ENCODE results near the gene SLC25A53. TPM values are rescaled to one million over a fixed set of nuclear protein-coding genes. Genes with fewer than 3 reads are reported as not detected.

Gene SLC25A53
- total and polyA plus RNA-seq, 10 of the 15 experiments (the other 5 are each of a cell fraction or from before 2014, with no cell fraction given), result 4.1 to 11.4 (median 7.6) TPM

DNA sequence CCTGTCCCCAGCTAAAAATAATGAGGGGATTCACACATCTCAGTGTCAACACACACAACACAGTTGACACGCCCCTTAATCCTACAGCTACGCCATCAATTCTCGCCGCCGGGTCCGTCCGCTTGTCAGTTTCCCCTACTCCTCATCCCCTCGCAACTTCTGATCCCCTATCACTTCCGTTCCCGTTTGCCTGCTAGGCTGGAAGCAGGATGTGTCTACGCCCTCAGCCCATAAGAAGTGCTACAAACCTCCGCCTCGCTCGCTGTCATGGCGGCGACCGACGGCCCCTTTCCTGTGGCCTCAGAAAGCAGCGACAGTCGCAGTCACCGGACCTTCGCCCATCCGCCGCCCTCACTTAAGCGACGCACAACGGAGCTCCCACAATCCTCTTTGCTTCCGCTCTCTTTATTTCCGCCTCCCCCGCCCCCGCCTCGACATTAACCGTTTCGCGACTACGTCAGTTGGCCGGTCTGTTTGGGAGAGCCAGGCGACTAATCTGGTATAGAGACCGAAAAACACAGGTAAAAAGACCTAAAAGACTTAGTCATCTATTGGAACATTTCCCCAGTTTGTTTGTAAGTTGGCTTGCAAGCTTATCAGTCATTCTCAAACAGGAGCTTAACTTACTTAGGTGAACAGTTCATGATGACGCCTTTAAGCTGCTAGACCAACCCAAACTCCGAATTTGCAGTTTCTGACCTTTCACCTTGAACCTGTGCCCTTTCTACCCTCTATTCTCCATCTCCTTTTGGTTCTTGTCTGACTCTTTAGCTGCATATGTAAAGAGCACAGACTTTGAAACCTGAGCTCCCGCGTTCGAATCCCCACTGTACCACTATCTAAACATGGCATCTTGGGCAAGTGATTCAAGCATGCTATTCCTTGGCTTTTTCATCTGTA is at the start of gene SLC25A53 (continued):
- TF ChIP-seq ATF7 (IDR thresholded peaks at IDR 0.05; ENCODE audit: low read depth) (peak; percentile 72; the same call in 1 of the 2 replicates), SIX5 (IDR thresholded peaks at IDR 0.05; ENCODE audit: low read depth, low read length, severe bottlenecking) (peak; percentile 49), SP1 (IDR thresholded peaks at IDR 0.05; ENCODE audit: low read depth, low read length) (peak; percentile 19), RUNX3 (IDR thresholded peaks at IDR 0.05; ENCODE audit: low read length) (peak; percentile 33), MYB (IDR thresholded peaks at IDR 0.05; ENCODE audit: borderline replicate concordance, low read depth, low read length) (no peak), GATAD2B (conservative IDR thresholded peaks at IDR 0.05; ENCODE audit: low read depth) (peak; percentile 59; the same call in 1 of the 2 replicates), CBX5 (IDR thresholded peaks at IDR 0.05; ENCODE audit: low read depth) (no peak; the same call in 1 of the 2 replicates), IRF4 (IDR thresholded peaks at IDR 0.05; ENCODE audit: low read depth, low read length) (0 out of 2 replicates have a peak, but pooled peaks have one; percentile 7), ZNF24 (IDR thresholded peaks at IDR 0.05) (no peak), TARDBP (IDR thresholded peaks at IDR 0.05; ENCODE audit: borderline replicate concordance) (0 out of 2 replicates have a peak, but pooled peaks have one; percentile 62), EP300 (IDR thresholded peaks at IDR 0.05; ENCODE audit: borderline replicate concordance in 1 of 2, control insufficient read depth in 1 of 2, low read depth in 2 of 2, low read length in 2 of 2) (no peak)
- TF ChIP-seq, protein P1, sequence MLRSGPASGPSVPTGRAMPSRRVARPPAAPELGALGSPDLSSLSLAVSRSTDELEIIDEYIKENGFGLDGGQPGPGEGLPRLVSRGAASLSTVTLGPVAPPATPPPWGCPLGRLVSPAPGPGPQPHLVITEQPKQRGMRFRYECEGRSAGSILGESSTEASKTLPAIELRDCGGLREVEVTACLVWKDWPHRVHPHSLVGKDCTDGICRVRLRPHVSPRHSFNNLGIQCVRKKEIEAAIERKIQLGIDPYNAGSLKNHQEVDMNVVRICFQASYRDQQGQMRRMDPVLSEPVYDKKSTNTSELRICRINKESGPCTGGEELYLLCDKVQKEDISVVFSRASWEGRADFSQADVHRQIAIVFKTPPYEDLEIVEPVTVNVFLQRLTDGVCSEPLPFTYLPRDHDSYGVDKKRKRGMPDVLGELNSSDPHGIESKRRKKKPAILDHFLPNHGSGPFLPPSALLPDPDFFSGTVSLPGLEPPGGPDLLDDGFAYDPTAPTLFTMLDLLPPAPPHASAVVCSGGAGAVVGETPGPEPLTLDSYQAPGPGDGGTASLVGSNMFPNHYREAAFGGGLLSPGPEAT (IDR thresholded peaks at IDR 0.05; ENCODE audit: low read depth), result peak; percentile 99
- TF ChIP-seq, protein P2, sequence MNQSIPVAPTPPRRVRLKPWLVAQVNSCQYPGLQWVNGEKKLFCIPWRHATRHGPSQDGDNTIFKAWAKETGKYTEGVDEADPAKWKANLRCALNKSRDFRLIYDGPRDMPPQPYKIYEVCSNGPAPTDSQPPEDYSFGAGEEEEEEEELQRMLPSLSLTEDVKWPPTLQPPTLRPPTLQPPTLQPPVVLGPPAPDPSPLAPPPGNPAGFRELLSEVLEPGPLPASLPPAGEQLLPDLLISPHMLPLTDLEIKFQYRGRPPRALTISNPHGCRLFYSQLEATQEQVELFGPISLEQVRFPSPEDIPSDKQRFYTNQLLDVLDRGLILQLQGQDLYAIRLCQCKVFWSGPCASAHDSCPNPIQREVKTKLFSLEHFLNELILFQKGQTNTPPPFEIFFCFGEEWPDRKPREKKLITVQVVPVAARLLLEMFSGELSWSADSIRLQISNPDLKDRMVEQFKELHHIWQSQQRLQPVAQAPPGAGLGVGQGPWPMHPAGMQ (IDR thresholded peaks at IDR 0.05; ENCODE audit: borderline replicate concordance), result no peak
- TF ChIP-seq, protein P3, sequence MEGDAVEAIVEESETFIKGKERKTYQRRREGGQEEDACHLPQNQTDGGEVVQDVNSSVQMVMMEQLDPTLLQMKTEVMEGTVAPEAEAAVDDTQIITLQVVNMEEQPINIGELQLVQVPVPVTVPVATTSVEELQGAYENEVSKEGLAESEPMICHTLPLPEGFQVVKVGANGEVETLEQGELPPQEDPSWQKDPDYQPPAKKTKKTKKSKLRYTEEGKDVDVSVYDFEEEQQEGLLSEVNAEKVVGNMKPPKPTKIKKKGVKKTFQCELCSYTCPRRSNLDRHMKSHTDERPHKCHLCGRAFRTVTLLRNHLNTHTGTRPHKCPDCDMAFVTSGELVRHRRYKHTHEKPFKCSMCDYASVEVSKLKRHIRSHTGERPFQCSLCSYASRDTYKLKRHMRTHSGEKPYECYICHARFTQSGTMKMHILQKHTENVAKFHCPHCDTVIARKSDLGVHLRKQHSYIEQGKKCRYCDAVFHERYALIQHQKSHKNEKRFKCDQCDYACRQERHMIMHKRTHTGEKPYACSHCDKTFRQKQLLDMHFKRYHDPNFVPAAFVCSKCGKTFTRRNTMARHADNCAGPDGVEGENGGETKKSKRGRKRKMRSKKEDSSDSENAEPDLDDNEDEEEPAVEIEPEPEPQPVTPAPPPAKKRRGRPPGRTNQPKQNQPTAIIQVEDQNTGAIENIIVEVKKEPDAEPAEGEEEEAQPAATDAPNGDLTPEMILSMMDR (IDR thresholded peaks at IDR 0.05 in 2 of 3, conservative IDR thresholded peaks at IDR 0.05 in 1 of 3; ENCODE audit: control insufficient read depth in 2 of 3, extremely low read depth in 1 of 3, insufficient read depth in 1 of 3, low read depth in 3 of 3, low read length in 3 of 3), result no peak
- TF ChIP-seq, protein P4, sequence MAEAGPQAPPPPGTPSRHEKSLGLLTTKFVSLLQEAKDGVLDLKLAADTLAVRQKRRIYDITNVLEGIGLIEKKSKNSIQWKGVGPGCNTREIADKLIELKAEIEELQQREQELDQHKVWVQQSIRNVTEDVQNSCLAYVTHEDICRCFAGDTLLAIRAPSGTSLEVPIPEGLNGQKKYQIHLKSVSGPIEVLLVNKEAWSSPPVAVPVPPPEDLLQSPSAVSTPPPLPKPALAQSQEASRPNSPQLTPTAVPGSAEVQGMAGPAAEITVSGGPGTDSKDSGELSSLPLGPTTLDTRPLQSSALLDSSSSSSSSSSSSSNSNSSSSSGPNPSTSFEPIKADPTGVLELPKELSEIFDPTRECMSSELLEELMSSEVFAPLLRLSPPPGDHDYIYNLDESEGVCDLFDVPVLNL (IDR thresholded peaks at IDR 0.05; ENCODE audit: low read depth, low read length), result no peak
- TF ChIP-seq, protein P5, sequence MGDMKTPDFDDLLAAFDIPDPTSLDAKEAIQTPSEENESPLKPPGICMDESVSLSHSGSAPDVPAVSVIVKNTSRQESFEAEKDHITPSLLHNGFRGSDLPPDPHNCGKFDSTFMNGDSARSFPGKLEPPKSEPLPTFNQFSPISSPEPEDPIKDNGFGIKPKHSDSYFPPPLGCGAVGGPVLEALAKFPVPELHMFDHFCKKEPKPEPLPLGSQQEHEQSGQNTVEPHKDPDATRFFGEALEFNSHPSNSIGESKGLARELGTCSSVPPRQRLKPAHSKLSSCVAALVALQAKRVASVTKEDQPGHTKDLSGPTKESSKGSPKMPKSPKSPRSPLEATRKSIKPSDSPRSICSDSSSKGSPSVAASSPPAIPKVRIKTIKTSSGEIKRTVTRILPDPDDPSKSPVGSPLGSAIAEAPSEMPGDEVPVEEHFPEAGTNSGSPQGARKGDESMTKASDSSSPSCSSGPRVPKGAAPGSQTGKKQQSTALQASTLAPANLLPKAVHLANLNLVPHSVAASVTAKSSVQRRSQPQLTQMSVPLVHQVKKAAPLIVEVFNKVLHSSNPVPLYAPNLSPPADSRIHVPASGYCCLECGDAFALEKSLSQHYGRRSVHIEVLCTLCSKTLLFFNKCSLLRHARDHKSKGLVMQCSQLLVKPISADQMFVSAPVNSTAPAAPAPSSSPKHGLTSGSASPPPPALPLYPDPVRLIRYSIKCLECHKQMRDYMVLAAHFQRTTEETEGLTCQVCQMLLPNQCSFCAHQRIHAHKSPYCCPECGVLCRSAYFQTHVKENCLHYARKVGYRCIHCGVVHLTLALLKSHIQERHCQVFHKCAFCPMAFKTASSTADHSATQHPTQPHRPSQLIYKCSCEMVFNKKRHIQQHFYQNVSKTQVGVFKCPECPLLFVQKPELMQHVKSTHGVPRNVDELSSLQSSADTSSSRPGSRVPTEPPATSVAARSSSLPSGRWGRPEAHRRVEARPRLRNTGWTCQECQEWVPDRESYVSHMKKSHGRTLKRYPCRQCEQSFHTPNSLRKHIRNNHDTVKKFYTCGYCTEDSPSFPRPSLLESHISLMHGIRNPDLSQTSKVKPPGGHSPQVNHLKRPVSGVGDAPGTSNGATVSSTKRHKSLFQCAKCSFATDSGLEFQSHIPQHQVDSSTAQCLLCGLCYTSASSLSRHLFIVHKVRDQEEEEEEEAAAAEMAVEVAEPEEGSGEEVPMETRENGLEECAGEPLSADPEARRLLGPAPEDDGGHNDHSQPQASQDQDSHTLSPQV (IDR thresholded peaks at IDR 0.05), result no peak

Data from GM12878 (cell line).